ENCODE measurements around the gene HMOX1.

- no peak for TF ChIP-seq EZH2 (optimal IDR thresholded peaks at IDR 0.05; ENCODE audit: low read depth, low read length)
- TF ChIP-seq, protein P1, sequence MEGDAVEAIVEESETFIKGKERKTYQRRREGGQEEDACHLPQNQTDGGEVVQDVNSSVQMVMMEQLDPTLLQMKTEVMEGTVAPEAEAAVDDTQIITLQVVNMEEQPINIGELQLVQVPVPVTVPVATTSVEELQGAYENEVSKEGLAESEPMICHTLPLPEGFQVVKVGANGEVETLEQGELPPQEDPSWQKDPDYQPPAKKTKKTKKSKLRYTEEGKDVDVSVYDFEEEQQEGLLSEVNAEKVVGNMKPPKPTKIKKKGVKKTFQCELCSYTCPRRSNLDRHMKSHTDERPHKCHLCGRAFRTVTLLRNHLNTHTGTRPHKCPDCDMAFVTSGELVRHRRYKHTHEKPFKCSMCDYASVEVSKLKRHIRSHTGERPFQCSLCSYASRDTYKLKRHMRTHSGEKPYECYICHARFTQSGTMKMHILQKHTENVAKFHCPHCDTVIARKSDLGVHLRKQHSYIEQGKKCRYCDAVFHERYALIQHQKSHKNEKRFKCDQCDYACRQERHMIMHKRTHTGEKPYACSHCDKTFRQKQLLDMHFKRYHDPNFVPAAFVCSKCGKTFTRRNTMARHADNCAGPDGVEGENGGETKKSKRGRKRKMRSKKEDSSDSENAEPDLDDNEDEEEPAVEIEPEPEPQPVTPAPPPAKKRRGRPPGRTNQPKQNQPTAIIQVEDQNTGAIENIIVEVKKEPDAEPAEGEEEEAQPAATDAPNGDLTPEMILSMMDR (IDR thresholded peaks at IDR 0.05; ENCODE audit: low read length): no peak
Observed at GRCh38 chr22:35332278-35332677, 48.6 kb upstream of the HMOX1 start.

Measured in MM.1S (cell line).